Measurements from ENCODE around the gene RNASE7. TPM values are rescaled to one million over a fixed set of nuclear protein-coding genes. Genes with fewer than 3 reads are reported as not detected.

The RNASE7 gene
- polyA plus RNA-seq, 10 donors = 0.14 to 0.18 TPM; not detected in 8

- DNase-seq = no peak
Observed at GRCh38 chr14:21084998-21085853, 43.1 kb downstream of the RNASE7 start.

- DNase-seq = no peak
Observed at GRCh38 chr14:21086908-21087293, 44.7 kb downstream of the RNASE7 start.

- DNase-seq = peak; percentile 65 to 87 (median 83)
Observed at GRCh38 chr14:21087294-21088091, 45.3 kb downstream of the RNASE7 start.

GRCh38 chr14:21088687-21089086, 46.5 kb downstream of the RNASE7 start:
- DNase-seq = no peak

- DNase-seq = no peak
Observed at GRCh38 chr14:21089271-21089670, 47.1 kb downstream of the RNASE7 start.

- no peak for DNase-seq
Observed at GRCh38 chr14:21089877-21090193, 47.7 kb downstream of the RNASE7 start.

- no peak for DNase-seq
Observed at GRCh38 chr14:21090194-21090939, 48.2 kb downstream of the RNASE7 start.

- no peak for DNase-seq
Observed at GRCh38 chr14:21090940-21091663, 48.9 kb downstream of the RNASE7 start.

- no peak for DNase-seq
Observed at GRCh38 chr14:21091821-21092272, 49.7 kb downstream of the RNASE7 start.

GRCh38 chr14:21092273-21093011, 50.3 kb downstream of the RNASE7 start:
- peak; percentile 54 to 89 (median 85) for DNase-seq

- DNase-seq = no peak
Observed at GRCh38 chr14:21093018-21093417, 50.9 kb downstream of the RNASE7 start.

Other genes with a start within 250 kb of the RNASE7 start
- gene RNASE1, start 239.5 kb upstream of the RNASE7 start, polyA plus RNA-seq (ENCODE audit: insufficient read length in 10 of 10) = 100 to 1,000 TPM; 142 to 246 (median 201) TPM
- gene RNASE3, start 151.0 kb upstream of the RNASE7 start, polyA plus RNA-seq (ENCODE audit: insufficient read length in 10 of 10) = 1 to 10 TPM in 1 of 10 donors, under 1 TPM in 4, not detected in 5; 0.19 to 1.2 (median 0.41) TPM
- 1 to 10 TPM in 5 of 10 donors, under 1 TPM in 5; 0.50 to 2.4 (median 0.99) TPM for gene RNASE2, start 86.9 kb upstream of the RNASE7 start, polyA plus RNA-seq (ENCODE audit: insufficient read length in 10 of 10)
- 10 to 100 TPM; 33.8 to 75.8 (median 42.9) TPM for gene METTL17, start 52.4 kb upstream of the RNASE7 start, polyA plus RNA-seq (ENCODE audit: insufficient read length in 10 of 10)
- gene SLC39A2, start 43.1 kb upstream of the RNASE7 start, polyA plus RNA-seq (ENCODE audit: insufficient read length in 10 of 10) = under 1 TPM in 3 of 10 donors, not detected in 7; 0.16 to 0.91 (median 0.43) TPM
- 100 to 1,000 TPM in 9 of 10 donors, 10 to 100 TPM in 1; 98.7 to 223 (median 147) TPM for gene NDRG2, start 17.3 kb upstream of the RNASE7 start, polyA plus RNA-seq (ENCODE audit: insufficient read length in 10 of 10)
- gene TPPP2, start 12.1 kb upstream of the RNASE7 start, polyA plus RNA-seq (ENCODE audit: insufficient read length in 10 of 10) = under 1 TPM in 9 of 10 donors, not detected in 1; 0.17 to 0.98 (median 0.58) TPM
- under 1 TPM in 2 of 10 donors, not detected in 8; 0.33 to 0.34 TPM for gene RNASE13, start 7.6 kb upstream of the RNASE7 start, polyA plus RNA-seq (ENCODE audit: insufficient read length in 10 of 10)
- not detected for gene RNASE8, start 15.5 kb downstream of the RNASE7 start, polyA plus RNA-seq (ENCODE audit: insufficient read length in 10 of 10)
- gene ARHGEF40, start 27.9 kb downstream of the RNASE7 start, polyA plus RNA-seq (ENCODE audit: insufficient read length in 10 of 10) = 10 to 100 TPM; 51.4 to 83.0 (median 61.7) TPM
- 10 to 100 TPM; 12.9 to 18.7 (median 16.2) TPM for gene ZNF219, start 56.3 kb downstream of the RNASE7 start, polyA plus RNA-seq (ENCODE audit: insufficient read length in 10 of 10)
- gene TMEM253, start 58.7 kb downstream of the RNASE7 start, polyA plus RNA-seq (ENCODE audit: insufficient read length in 10 of 10) = under 1 TPM; 0.29 to 0.91 (median 0.58) TPM
- under 1 TPM in 5 of 10 donors, not detected in 5; 0.01 to 0.05 (median 0.03) TPM for gene OR5AU1, start 113.7 kb downstream of the RNASE7 start, polyA plus RNA-seq (ENCODE audit: insufficient read length in 10 of 10)
- gene HNRNPC, start 227.1 kb downstream of the RNASE7 start, polyA plus RNA-seq (ENCODE audit: insufficient read length in 10 of 10) = 100 to 1,000 TPM; 396 to 532 (median 442) TPM
- 1 to 10 TPM in 1 of 10 donors, under 1 TPM in 9; 0.20 to 1.1 (median 0.49) TPM for gene RPGRIP1, start 237.7 kb downstream of the RNASE7 start, polyA plus RNA-seq (ENCODE audit: insufficient read length in 10 of 10)

Measured in muscle of back (tissue), 11 donors.